ENCODE results near the gene RPA1. TPM values are rescaled to one million over a fixed set of nuclear protein-coding genes. Genes with fewer than 3 reads are reported as not detected.

RPA1 gene
- total RNA-seq, 2 experiments from 2014 or later, result 38.6 to 38.7 TPM

DNA sequence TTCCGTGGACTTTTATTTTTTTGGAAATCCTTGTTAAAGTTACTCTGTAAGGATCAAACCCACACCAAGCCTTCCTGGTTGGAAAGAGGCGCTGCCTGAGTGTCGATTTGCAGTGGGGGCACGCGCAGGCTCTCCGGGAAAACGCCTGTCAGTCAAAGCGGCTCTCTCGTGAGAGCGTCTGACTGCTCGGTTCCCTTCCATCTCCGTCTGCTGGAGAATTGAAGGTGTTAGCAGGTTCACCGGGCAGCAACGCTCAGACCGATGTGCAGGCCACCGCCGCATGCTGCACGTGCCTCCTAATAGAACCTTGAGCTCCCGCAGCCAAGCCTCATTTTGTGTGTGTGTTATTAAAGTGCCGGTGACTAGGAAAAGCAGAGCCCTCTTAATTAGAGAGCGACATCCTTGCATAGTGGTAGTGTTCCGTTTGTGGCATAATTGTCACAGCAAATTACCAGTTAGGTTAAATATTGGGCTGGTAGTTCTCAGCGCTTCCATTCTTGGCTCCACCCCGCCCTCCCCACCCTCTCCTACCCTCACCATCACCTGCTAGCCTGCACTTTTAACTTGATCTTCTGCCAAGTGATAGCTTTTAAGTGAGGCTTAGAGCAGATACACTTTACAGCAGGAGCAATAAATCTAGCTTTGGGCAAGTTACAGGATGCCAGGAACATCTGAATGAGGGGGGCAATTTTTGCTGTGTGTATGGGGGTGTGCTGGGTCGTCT is 75.5 kb downstream of the RPA1 start:
- intact Hi-C loops (cut with DNase I, micrococcal nuclease), result loop anchor here in 1 of 2 experiments (5.0 kb wide), 1 partner anchor 137 kb away; the partner anchor contains the start of gene OVCA2
- Mint-ChIP-seq H3K9me3 (no peaks in the 10 kb centered on the region), H3K27me3 (peaks cover 57% of the 10 kb centered on the region), H3K36me3 (ENCODE audit: low read depth) (no peaks in the 10 kb centered on the region), H3K4me1 (ENCODE audit: low read depth) (peaks cover 15% of the 10 kb centered on the region), H3K4me3 (no peak overlapping the region), H3K27ac (no peak overlapping the region)
- Histone ChIP-seq H3K4me3 (ENCODE audit: low read length) (no peak overlapping the region), H3K4me1 (ENCODE audit: insufficient read depth, low read length) (peaks cover 13% of the 10 kb centered on the region), H3K36me3 (ENCODE audit: insufficient read depth, low read length) (no peaks in the 10 kb centered on the region), H3K9me3 (ENCODE audit: control insufficient read depth in 1 of 2, insufficient read depth in 1 of 2, low read length in 2 of 2) (no peaks in the 10 kb centered on the region), H3K27me3 (ENCODE audit: control insufficient read depth in 1 of 2, insufficient read depth in 2 of 2, low read length in 2 of 2) (peaks cover 37 to 52% of the 10 kb centered on the region in 2 experiments), H3K27ac (ENCODE audit: low read depth in 1 of 2, low read length in 2 of 2) (no peak overlapping the region)
- TF ChIP-seq, protein P1, sequence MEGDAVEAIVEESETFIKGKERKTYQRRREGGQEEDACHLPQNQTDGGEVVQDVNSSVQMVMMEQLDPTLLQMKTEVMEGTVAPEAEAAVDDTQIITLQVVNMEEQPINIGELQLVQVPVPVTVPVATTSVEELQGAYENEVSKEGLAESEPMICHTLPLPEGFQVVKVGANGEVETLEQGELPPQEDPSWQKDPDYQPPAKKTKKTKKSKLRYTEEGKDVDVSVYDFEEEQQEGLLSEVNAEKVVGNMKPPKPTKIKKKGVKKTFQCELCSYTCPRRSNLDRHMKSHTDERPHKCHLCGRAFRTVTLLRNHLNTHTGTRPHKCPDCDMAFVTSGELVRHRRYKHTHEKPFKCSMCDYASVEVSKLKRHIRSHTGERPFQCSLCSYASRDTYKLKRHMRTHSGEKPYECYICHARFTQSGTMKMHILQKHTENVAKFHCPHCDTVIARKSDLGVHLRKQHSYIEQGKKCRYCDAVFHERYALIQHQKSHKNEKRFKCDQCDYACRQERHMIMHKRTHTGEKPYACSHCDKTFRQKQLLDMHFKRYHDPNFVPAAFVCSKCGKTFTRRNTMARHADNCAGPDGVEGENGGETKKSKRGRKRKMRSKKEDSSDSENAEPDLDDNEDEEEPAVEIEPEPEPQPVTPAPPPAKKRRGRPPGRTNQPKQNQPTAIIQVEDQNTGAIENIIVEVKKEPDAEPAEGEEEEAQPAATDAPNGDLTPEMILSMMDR (IDR thresholded peaks at IDR 0.05), result no peak
- no peak for ATAC-seq (ENCODE audit: poor library complexity)
- CTCF ChIA-PET, result interaction anchor here (1.7 kb wide), 1 partner anchor 150 kb away, joined by 4 read pairs; the partner anchor contains the start of gene HIC1
- POLR2A ChIA-PET, result no interaction called here
- no peak for DNase-seq

- H3K4me1 ChIP-seq (ENCODE audit: insufficient read depth, low read length), result peaks cover 13% of the 10 kb centered on the region
- intact Hi-C loops (cut with DNase I, micrococcal nuclease), result loop anchor here in 1 of 2 experiments (5.0 kb wide), 1 partner anchor 136 kb away; the partner anchor contains the start of gene OVCA2
- no peak overlapping the region for H3K27ac Mint-ChIP-seq
- H3K4me3 ChIP-seq (ENCODE audit: low read length), result no peak overlapping the region
- H3K4me1 Mint-ChIP-seq (ENCODE audit: low read depth), result peaks cover 15% of the 10 kb centered on the region
- H3K9me3 Mint-ChIP-seq, result no peaks in the 10 kb centered on the region
- no peak overlapping the region for H3K4me3 Mint-ChIP-seq
- peaks cover 42 to 53% of the 10 kb centered on the region in 2 experiments for H3K27me3 ChIP-seq (ENCODE audit: control insufficient read depth in 1 of 2, insufficient read depth in 2 of 2, low read length in 2 of 2)
- H3K36me3 ChIP-seq (ENCODE audit: insufficient read depth, low read length), result no peaks in the 10 kb centered on the region
- peaks cover 65% of the 10 kb centered on the region for H3K27me3 Mint-ChIP-seq
- no peaks in the 10 kb centered on the region for H3K9me3 ChIP-seq (ENCODE audit: control insufficient read depth in 1 of 2, insufficient read depth in 1 of 2, low read length in 2 of 2)
- no peak overlapping the region for H3K27ac ChIP-seq (ENCODE audit: low read depth in 1 of 2, low read length in 2 of 2)
- ATAC-seq (ENCODE audit: poor library complexity), result no peak
- TF ChIP-seq, protein P1 (IDR thresholded peaks at IDR 0.05), result no peak
- no peaks in the 10 kb centered on the region for H3K36me3 Mint-ChIP-seq (ENCODE audit: low read depth)
- POLR2A ChIA-PET, result no interaction called here
- CTCF ChIA-PET, result no interaction called here
- DNase-seq, result no peak
These were observed 76.9 kb downstream of the RPA1 start for GRCh38 chr17:1906662-1907101.

GRCh38 chr17:1907216-1907631 is 77.4 kb downstream of the RPA1 start:
- POLR2A ChIA-PET, result no interaction called here
- H3K27me3 Mint-ChIP-seq, result peaks cover 70% of the 10 kb centered on the region
- no peak overlapping the region for H3K4me3 Mint-ChIP-seq
- no peaks in the 10 kb centered on the region for H3K36me3 Mint-ChIP-seq (ENCODE audit: low read depth)
- ATAC-seq (ENCODE audit: poor library complexity) (no peak), DNase-seq (no peak)
- Histone ChIP-seq H3K9me3 (ENCODE audit: control insufficient read depth in 1 of 2, insufficient read depth in 1 of 2, low read length in 2 of 2) (no peaks in the 10 kb centered on the region), H3K27me3 (ENCODE audit: control insufficient read depth in 1 of 2, insufficient read depth in 2 of 2, low read length in 2 of 2) (peaks cover 47 to 56% of the 10 kb centered on the region in 2 experiments), H3K4me1 (ENCODE audit: insufficient read depth, low read length) (peaks cover 13% of the 10 kb centered on the region), H3K27ac (ENCODE audit: low read depth in 1 of 2, low read length in 2 of 2) (no peak overlapping the region), H3K36me3 (ENCODE audit: insufficient read depth, low read length) (no peaks in the 10 kb centered on the region), H3K4me3 (ENCODE audit: low read length) (no peak overlapping the region)
- TF ChIP-seq, protein P1 (IDR thresholded peaks at IDR 0.05), result no peak
- peaks cover 15% of the 10 kb centered on the region for H3K4me1 Mint-ChIP-seq (ENCODE audit: low read depth)
- CTCF ChIA-PET, result no interaction called here
- no peaks in the 10 kb centered on the region for H3K9me3 Mint-ChIP-seq
- H3K27ac Mint-ChIP-seq, result no peak overlapping the region
- intact Hi-C loops (cut with DNase I, micrococcal nuclease), result loop anchor here in 1 of 2 experiments (5.0 kb wide), 1 partner anchor 135 kb away; the partner anchor contains the start of gene OVCA2

Measured in CD4-positive, alpha-beta T cell (primary cell).